GM20000 (cell line): ENCODE measurements around the gene KRTAP20-1.

Experiments used
- DNase-seq: peaks from one replicate; pipeline ENCODE4 v3.0.0; 2012; ENCODE audit warnings: low spot score
- TF ChIP-seq, protein P1 (sequence below): IDR thresholded peaks from 2 replicates; pipeline ENCODE4 v1.5.1; 2012; ENCODE audit warnings: mild to moderate bottlenecking, control low read depth; ENCODE audit errors: extremely low read depth, missing control alignments

KRTAP20-1 gene, protein sequence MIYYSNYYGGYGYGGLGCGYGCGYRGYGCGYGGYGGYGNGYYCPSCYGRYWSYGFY

DNA sequence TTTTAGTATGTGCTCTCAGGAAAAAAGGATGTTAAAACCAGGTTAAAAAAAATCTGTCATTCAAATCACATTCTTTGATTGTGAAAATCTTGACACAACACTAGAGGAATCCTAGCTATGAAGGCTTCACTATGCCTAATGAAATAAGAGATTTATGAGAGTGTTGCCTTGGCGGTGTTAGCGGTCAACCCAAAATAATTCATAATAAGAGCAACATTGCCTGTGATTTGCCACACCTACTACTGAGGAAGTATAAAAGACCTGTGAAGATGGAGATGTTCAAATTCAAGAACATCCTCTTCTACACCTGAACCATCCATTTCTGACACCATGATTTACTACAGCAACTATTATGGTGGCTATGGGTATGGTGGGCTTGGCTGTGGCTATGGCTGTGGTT lies at the start of gene KRTAP20-1:
KRTAP20-1 (plus strand) TSS at position 301 of the 400 bp plus-strand sequence; CDS start at position 331, 30 bp downstream.
- TF ChIP-seq, protein P1, sequence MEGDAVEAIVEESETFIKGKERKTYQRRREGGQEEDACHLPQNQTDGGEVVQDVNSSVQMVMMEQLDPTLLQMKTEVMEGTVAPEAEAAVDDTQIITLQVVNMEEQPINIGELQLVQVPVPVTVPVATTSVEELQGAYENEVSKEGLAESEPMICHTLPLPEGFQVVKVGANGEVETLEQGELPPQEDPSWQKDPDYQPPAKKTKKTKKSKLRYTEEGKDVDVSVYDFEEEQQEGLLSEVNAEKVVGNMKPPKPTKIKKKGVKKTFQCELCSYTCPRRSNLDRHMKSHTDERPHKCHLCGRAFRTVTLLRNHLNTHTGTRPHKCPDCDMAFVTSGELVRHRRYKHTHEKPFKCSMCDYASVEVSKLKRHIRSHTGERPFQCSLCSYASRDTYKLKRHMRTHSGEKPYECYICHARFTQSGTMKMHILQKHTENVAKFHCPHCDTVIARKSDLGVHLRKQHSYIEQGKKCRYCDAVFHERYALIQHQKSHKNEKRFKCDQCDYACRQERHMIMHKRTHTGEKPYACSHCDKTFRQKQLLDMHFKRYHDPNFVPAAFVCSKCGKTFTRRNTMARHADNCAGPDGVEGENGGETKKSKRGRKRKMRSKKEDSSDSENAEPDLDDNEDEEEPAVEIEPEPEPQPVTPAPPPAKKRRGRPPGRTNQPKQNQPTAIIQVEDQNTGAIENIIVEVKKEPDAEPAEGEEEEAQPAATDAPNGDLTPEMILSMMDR: no peak
- no peak for DNase-seq

DNA sequence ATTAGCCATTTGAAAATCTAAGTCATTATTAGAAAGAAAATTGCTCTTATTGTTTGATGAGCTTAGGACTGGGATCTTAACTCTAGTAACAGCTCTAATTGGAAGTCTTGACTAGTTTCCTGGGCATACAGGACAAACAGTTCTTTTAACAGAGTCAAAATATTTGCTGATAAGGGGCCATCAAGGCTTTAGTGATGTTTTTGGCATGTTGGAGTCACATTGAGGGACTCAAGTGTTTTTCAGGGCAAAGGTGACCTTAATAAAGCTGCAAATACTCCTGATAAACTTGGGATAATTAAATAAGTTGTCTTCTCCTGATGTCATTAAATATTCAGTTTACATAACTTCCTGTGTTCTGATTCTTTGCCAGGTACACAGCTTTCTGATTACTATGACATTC lies 48.6 kb upstream of the KRTAP20-1 start:
- TF ChIP-seq, protein P1: no peak
- DNase-seq: no peak

DNA sequence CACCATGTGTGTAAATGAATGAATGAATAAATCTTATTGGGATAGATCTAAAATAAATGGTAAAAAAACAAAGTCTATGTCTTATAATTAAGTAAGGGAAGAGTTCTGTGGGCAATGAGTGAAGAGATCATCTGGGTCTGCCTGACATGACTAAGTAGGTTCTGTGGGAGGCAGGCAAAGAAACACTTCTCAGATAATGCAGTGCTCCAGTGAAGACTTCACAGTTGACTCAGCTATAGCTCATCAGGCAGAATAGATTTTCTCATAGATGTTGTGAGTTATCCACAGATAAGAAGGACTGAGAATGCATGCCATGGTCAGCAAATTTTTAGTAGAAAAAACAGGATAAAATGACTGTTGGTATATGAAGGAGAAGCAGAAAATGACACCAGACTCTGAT lies 38.5 kb upstream of the KRTAP20-1 start:
- DNase-seq: no peak
- TF ChIP-seq, protein P1: no peak

DNA sequence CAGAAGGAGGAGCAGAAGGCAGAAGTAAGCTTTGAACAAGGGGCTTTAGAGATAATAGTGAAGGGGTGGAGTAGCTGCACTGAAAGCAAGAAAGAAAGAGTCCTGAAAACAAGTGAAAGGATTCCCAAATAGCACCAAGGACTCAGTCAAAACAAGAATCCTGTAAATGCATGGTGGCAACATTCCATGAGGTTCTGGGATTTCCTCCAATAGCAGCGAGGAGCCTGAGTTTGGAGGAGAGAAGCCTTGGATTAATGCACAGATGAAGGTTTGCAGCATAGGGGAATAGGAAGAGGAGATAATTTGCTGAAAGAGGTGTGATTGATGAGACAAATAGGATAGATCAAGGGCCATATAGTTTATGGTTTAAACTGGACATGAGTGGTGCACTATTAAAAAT lies 36.9 kb upstream of the KRTAP20-1 start:
- TF ChIP-seq, protein P1: no peak
- no peak for DNase-seq

DNA sequence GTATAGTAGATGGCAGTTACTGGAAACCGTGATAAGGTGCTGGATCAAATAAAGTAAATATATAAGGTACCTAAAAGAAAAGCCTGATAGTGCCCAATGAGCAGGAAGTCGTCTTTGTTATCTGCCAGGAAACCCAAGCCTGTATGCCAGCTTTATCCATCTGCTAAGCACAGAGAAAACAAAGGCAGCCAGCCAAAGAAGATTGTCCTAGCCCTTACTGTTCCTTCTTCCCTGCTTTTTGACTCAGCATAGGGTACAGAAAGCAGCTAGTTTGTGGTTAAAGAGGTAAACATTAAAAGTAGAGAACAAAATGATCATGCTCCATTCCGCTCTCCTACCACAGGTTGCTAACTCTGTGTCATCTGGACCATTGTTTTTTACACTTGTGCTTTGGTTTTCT lies 36.1 kb upstream of the KRTAP20-1 start:
- TF ChIP-seq, protein P1: no peak
- DNase-seq: no peak

DNA sequence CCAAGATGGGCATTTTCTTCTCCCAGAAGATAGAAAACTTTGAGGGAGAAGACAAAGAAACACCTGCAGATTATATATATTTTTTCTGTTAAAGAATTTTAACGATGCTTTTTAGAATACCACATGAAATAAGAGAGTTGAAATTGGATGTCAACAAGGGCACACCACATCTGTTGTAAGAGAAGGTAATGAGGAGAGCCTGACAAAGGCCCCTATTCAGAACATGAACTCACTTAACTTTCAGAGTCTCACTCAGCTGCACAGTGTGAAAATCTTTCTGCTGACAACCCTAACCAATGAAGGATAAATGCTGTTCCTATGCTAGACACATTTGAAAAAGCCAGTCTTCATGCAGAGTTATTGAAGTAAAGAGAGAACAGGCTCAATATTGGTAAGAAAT lies 33.4 kb upstream of the KRTAP20-1 start:
- TF ChIP-seq, protein P1: no peak
- DNase-seq: no peak

DNA sequence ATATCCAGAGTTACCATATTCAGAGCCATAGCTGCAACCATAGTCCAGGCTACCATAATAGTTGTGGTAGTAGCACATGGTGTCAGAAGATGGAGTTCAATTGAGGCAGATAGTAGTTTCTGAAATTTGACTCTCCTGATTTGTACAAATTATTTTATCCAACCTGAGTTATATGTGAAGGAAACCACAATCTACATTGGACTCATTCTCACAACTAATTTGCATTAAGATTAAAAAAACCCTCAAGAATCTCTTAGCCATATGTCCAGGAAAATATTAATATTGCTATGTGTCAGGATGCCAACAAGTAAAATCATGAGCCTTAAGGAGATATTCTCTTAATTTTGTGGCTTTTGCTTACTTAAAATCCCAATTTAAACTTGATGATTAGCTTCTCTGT lies 25.9 kb upstream of the KRTAP20-1 start, which contains the start of gene KRTAP22-2:
KRTAP22-2 (minus strand) TSS at position 101 of the 400 bp plus-strand sequence.
- TF ChIP-seq, protein P1: no peak
- no peak for DNase-seq
